HG03135 (cell line): ENCODE data around the gene CEP85L.

Experiments
- ATAC-seq: cut with Tn5 transposase; IDR thresholded peaks from one replicate; pipeline ENCODE4 v1.9.1; 2021; ENCODE audit warnings: mild to moderate bottlenecking, moderate library complexity; ENCODE audit not compliant: unreplicated experiment

CEP85L gene

DNA sequence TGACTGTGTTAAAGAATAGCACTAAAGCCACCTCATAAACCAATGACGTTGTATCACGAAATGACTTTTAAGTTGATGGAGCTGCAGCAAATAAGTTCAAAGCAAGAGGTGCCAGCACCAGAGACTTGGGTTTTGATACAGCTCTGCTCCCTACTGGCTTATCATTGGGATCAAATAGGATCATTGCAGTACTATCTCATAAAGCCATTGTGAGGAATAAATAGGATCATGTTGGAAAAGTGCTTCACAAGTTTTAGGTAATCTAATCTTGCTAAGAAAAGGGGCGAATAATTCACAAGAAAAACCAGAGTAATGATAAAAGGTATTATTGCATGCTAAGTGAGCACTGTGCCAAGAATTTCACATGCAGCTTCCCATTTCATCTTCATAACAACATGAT lies 10.4 kb upstream of the CEP85L start:
- no peak for ATAC-seq

DNA sequence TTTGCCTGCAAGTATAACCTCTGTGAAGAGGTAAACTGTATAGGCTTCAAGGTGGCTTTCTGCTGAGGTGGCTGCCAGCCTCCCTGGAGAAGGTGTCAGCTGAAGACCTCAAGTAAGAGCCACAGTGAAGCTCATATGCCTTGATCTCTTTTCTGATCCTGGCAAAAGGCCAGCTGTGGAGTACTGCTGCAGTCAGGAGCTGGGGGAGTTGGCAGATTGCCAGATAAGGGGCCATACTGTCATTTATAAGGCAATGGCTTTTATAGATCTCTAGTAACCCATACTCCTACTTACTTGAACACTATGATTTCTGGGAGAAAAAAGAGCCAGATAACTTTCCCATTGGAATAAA lies 8.8 kb upstream of the CEP85L start:
- ATAC-seq, result no peak

DNA sequence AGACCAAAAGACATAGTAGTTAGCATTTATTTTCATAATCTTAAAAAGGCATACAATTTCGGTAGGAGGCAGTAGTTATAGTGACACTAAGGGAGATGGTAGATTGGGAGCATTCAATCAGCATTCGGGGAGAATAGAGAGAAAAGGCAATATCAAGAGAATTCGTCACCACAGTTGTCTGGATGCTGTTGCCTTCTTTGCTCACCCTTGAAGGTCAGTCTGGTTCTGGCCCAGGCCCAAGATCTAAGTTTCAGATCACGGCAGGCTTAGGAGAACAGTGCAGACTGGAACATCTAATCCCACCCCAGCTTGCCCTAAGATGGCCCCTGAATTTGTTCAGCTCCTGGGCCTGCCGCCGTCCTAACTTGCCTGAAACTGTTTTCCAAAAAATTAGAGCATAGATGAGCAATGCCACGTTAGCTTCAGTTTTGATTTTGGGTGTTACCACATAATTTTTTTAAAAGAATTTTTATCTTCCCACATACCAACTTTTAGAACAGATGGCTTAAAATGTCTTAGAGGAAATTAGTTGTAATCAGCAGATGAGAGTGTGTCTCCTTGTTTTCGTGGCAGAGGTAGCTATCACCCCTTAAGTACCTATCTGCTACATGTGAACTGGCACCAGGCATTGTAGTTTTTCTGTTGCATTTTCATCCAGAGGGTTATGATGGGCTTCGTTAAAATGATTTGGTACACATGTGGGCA lies 8.3 kb upstream of the CEP85L start:
- ATAC-seq, result no peak

DNA sequence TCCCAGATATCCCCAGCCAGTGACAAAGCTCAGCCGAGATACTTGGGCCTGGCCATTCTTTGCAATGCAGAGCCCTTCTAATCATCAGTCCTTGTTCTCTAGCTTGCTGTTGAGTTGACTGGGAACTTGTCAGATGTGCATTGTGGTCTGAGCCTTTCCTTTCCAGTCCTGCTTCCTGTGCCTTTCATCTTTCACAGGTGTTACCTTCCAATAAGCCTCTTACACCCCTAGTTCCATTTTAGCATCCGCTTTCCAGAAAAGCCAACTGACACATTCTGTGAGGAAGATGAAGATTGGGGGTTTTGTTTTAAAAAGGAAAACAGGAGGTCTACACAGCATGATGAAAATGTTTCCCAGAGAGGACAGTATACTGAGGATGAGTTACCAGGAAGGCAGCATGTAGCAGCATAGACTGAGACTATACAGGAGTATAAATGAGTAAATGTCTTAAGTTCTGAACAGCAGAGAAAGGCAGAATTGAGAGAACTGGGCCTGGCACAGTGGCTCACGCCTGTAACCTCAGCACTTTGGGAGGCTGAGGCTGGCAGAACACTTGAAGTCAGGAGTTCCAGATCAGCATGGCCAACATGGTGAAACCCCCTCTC lies 5.6 kb upstream of the CEP85L start:
- no peak for ATAC-seq

DNA sequence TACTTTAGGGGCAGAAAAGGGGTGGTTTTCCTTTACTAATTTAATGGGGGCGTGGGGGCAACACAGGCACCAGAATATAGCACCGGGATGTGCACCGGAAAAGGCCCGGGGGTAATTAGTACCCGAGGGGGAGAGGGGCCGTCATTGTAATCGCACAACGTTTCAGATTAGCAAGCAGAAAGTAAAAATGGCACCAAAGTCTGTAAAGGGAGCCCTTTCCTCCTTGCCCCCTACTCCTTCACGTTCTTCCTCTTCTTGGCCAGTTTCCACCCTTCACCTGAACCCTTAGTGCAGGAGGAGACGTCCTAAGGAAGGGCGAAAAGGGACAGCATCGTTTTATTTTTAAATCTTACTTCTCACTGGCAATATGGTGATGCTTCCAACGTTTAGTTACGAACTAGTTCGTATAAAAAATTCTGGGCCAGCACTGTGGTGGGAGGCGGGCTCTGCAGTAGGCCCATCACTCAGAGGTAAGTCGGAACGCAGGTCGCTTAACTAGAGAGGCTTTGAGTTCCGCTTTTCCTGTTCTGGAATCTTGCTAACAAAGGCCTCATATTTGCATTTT lies 742 bp upstream of the CEP85L start:
- ATAC-seq, result no peak

DNA sequence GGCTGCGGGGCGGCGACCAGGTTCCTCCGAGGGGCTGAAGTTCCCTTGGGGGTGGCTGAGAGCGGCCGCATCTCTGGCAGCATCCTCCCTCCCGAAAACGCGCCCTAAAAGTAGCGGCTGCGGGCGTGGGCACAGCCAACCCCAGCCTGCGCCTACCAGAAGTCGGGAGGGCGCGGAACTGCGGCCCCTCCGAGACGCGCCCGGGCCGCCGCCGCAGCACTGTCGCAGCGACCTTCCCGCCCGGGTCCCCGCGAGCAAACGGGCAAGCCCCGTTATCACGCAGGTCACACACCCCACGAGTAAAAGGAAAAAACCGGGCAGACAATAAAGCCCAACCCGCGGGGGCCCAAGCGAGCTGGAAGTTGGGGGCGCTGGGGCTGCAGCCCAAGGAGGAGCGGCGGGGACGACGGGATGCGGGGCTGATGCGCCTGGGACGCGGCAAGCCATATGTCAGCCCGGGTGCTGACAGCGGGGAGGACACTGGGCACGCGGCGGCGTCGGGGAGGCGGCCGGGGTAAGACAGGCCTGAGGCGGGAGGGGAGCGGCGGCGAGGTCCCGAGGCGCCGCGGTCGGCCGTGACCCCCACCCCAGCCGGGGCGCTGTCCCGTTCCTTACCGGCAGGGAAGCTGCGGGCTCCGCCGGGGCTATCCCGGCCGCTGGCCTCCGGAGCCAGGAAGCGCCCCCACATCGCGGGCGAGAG lies 659 bp downstream of the CEP85L start:
- peak; percentile 49 for ATAC-seq

DNA sequence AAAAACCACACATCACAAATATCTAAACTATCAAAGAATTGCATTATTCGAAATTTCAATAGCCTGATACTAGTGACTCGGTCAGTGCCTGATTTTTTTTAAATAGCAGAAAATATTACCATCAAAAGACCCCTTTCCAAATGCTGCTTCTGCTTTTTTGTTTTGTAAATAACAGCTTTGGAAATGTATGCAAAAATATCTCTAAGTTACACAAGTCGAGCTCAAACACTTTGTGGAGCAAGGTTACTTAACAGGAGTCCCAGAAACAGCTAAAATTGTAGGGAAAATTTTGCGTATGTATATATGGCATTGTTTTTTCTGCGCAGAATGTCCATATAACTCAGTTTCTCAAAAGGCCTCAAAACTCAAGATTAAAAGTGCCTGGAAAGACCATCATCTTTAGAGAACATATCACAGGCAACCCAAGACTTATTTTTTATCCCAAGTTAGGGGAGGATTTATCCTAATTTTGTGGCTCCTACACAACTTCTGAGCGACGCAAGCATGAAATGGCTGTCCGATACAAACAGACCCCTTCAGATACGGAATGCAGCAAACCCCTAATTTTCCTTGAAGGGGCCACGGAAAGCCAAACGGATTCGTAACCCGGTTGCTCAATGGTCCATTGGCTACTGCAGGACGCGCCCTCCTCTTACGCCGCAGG lies 1.3 kb downstream of the CEP85L start:
- no peak for ATAC-seq

DNA sequence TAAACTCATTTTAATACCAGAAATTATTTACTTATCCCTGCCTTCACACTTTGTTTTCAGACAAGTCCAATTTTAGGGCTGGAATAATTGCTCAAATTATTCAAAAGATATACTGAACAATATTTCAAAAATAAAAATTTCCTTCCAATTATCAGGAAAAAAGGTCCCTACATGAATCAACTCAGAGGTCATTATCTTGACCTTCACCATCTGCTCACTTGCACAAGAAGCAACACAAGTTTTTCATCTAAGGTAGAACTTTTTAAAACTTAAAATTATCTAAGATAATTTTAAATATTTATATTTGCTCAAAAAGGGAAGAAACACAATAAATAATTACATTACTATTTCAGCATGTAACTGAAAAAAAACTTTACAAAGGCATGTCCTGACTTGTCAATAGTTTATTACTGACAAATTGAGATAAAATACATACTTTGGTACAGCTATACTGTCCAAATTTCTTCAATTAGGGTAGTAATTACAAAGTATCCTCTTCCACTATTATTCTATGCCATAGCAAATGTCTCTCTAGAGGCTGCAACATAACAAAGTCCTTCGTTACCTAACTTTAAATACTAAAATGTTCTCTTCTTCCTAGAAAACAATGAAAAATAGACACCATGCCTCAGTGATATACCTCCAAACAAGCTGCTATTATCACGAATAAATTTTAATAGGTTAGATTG lies 2.4 kb downstream of the CEP85L start:
- no peak for ATAC-seq

DNA sequence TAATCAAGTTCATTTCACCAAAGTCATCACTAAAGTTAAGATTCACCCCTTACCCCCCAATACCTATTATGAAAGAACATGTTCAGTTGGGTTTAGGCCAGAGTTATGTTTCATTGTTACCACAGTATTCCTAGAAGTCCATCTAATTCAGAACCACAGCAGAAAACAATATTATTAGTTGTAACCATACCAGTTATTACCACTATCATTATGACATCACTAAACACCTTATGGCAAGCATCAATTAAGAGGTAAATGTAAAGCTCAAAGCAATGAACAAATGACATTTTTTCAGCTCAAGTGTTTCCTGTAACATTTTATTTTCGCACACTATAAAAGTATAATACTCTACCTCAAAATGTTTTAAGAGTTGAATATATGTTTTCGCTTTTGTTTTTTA lies 4.4 kb downstream of the CEP85L start:
- no peak for ATAC-seq

DNA sequence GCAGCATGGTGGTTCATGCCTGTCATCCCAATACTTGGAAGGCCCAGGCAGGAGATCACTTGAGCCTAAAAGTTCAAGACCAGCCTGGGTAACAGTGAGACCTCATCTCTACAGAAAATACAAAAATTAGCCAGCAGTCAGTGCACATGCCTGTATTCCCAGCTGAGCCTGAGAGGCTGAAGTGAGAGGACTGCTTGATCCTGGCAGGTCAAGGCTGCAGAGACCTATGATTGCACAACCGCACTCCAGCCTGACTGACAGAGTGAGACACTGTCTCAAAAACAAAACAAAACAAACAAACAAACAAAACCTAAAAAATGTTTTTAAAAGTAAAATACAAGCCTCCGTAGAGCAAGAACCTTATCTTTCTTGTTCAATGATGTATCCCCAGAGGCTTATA lies 6.0 kb downstream of the CEP85L start:
- ATAC-seq, result no peak

DNA sequence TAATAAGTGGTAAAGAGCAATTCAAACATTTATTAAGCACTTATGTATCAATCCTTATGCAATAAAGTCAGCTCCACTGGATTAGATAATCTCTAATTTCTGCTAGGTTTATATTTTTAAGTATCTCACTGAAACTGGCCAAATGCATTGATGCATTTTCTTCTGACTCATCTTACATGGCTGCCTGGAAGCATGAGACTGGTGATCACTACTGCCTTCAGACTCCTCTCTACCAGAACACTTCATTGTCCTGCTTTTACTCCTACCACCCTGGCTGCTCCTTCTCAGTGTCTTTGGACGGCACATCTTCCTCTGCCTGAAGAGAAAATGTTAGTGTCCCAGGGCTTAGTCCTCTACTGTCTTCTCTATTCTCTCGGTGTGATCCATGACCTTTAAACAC lies 7.4 kb downstream of the CEP85L start:
- no peak for ATAC-seq

DNA sequence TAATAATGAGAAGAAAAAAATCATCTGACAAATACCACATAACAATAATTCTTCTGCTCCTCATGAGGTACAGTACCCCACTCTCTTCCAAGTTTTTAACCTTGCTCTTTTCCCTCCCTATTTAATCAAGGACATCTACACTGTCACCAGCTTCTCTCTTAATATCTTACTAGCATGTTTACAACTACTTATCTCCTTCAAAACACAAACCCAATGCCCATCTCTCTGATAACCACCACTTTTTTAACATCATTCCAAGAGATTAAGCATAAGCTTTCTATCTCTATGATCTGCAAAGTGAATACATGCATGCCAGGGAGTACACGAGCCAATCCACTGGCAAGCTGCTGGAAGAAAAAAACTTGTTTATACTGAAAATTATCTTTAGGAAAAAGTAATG lies 10.3 kb downstream of the CEP85L start:
- no peak for ATAC-seq

DNA sequence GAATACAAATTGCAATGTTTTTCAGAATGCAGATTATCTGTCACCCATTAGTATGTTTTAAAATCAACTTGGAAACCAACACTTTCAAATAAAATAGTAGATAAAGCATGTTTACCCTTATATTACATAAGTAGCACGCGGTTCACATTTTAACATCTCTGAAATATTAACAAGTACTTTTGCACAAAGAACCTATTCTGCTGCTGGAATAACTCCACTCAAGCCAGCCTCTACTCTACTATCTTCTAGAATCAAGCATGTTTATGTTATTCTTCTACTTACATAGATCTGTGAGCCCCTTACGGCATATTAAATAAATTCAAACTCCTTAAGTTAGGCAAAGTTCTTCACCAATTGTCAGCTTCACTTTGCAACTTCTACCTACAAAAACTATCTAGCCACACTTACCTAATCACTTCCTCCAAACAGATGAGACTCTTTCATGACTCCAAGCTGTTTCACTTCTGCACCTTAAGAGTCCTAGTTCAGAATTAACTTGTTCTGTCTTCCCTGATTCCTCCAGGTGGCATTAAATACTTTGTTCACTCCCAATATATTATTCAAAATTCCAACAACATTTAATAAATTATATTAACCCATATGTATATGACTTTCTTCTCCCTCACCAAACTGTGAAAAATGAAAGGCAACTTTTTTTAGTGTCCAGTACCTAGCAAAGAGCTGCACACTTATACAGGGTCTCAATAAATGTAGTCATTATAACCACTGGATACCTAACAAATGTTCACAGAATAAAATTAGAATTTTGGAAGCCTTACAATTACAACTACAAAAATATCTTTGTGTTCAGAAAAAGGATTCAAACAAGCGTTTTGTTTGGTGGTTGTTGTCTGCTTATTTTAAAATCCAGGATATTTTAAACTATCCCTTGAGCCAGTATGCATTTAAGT lies 12.1 kb downstream of the CEP85L start:
- ATAC-seq, result peak; percentile 81

DNA sequence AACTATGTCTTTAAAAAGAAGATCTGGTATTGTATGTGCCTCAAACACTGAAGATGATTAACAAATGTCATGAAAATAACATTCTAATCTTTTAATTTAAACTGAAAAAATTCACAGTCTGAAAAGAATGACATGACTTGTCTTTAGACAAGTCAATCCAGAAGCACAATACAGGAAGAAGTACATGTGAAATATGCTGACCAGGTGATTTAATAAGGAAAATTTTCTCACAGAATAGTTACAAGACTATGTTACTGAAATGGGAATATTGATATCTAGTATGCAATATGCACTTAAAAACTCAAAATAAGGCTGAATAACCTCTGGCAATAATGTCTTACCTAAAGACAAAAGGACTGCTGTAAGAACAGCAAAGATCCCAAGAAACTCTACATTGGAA lies 13.1 kb downstream of the CEP85L start:
- ATAC-seq, result no peak

DNA sequence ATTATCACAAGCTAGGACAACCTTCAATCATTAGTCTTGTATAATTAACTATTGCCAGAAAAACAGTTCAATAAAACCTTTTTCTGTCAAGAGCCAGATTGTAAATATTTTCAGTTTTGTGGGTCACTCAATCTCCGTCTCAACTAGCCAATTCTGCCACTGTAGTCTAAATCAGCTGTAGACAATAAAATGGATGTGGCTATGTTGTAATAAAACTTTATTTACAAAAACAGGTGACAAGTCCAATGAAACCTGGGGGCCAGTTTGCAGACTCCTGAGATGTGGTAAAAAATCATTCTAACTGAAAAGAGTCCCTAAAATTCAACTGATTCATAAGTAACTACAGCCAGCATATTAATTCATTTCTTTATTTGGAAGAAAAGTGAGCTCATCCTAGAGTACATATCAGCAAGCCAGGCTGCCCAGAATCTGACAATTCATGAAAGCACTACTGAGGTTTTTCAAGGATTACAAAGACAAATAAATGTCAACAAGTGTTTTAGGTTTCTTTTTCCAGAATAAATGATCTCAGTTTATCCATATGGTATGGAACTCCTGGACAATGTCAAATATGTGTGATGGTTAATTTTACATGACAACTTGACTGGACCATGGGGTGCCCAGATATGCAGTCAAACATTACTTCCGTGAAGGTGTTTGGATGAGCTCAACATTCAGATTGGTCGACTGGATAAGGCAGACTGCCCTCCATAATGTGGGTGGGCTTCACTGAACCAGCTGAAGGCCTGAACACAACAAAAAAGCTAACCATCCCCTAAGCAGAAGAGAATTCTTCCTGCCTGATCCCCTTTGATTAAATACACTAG lies 15.3 kb downstream of the CEP85L start:
- no peak for ATAC-seq

DNA sequence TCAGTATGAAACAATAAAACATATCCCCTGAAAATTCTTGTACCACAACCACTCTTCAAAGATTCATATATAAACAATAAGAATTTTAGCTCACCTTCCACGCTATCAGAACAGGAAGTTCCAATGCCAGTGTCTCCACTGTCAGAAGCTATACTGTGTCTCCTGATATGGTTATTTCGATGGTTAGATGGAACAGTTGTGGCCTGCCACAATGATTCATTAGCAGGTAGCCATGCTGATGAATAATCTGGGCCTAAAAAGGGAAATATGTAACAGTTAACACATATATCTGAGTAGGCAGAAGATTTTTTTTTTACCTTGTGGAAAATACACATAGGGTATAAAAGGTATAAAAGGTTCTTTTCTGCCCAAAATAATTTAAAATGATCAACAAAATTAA lies 19.0 kb downstream of the CEP85L start:
- no peak for ATAC-seq

DNA sequence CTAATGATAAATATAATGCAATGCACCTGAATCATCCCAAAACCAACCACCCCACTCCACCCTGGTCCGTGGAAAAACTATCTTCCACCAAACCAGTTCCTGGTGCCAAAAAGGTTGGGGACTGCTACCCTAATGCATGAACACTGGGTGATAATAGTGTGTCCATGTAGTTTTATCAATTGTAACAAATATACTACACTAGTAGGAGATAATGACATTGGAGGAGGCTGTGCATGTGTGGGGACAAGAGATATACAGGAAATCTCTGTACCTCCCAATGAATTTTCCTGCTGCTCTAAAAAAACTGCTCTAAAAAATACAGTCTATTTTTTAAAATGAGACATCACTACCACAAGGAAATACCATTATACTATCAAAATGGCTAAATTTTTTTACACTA lies 20.5 kb downstream of the CEP85L start:
- ATAC-seq, result no peak

DNA sequence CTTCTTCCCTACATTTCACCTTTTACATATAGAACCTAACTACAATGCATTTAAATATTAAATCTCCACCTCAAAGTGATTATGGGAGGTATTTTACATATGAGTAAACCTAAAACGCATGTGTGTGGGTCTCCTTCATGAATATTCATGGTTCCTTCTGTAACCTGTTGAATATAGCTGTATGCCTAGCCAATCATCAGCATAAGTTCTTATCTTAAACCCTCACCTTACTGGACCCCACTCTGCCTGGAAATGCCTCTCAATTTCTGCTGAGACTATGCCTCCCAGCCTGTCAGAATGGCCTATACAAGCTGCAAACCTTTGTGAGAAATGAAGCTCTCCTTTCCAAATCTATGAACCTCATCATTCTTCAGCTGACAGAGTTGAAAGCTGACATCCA lies 21.3 kb downstream of the CEP85L start:
- no peak for ATAC-seq

DNA sequence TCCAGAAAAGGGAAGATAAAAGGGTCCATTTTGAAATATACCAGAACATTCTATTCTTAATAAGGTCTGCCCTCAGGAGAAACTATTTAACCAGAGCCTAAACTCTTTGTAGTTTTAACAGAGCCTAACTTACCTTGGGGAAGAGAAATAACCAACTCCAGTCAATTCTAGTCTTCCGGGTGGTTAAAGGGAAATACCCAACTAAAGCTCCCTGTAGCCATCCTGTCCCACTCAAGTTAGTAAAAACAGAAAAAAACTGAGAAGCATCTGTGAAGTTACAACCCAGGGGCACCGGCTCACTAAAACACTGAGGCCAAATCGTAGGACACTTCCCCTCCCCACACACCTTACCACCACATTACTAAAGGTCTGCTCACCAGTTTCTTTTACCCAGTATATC lies 23.7 kb downstream of the CEP85L start:
- ATAC-seq, result no peak
